Measurements from ENCODE around the gene BCAS3.
"Not testable (repeated sequence)": the region's sequence is repeated elsewhere in the genome, so short reads cannot be mapped to it uniquely, and the experiment has no call there.

BCAS3 gene

DNA sequence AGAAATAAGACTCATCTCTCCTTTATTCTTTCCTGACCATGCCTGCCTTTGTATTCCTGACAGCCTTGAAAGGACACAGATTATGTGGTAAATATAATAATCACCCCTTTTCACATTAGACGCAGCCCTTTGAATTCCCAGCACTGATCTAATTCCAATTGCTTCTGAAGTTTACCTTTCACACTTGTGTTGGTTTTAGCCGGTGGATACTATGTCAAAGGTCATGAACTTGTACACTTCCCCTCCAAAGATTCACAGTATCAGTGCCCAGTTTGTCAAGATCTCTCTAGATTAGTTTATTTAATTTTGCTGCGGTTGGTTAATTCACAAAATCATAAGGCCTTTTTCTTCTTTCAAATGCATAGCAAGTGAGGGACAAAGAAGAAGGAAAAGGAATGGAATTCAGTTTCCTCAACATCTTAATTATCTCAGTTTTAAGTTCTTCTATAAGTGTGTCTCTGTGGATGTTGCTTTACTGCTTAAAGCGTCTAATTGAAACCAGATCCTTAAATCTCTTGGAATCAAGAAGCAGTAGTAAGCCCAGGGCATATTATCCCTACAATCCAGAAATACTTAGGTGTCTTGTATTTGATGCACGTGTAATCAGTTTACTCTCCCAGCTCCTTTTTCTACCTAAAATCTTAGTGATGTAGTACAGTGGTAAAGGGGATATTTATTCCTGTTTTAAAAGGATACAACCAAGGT lies 547.7 kb downstream of the BCAS3 start:
- no peak for DNase-seq (ENCODE audit: low read depth)

GRCh38 chr17:61227866-61228265 lies 550.2 kb downstream of the BCAS3 start:
- DNase-seq (ENCODE audit: low read depth): no peak

DNA sequence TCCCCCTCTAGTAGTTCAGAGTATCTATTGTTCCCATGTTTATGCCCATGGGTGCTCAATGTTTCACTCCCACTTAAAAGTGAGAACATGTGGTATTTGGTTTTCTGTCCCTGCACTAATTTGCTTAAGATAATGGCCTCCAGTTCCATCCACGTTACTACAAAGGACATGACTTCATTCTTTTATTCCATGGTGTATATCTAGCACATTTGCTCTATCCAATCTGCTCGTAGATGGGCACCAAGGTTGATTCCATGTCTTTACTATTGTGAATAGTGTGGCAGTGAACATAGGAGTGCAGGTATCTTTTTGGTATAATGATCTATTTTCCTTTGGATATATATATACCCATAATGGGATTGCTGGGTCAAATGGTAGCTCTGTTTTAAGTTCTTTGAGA lies 552.8 kb downstream of the BCAS3 start:
- no peak for DNase-seq (ENCODE audit: low read depth)

DNA sequence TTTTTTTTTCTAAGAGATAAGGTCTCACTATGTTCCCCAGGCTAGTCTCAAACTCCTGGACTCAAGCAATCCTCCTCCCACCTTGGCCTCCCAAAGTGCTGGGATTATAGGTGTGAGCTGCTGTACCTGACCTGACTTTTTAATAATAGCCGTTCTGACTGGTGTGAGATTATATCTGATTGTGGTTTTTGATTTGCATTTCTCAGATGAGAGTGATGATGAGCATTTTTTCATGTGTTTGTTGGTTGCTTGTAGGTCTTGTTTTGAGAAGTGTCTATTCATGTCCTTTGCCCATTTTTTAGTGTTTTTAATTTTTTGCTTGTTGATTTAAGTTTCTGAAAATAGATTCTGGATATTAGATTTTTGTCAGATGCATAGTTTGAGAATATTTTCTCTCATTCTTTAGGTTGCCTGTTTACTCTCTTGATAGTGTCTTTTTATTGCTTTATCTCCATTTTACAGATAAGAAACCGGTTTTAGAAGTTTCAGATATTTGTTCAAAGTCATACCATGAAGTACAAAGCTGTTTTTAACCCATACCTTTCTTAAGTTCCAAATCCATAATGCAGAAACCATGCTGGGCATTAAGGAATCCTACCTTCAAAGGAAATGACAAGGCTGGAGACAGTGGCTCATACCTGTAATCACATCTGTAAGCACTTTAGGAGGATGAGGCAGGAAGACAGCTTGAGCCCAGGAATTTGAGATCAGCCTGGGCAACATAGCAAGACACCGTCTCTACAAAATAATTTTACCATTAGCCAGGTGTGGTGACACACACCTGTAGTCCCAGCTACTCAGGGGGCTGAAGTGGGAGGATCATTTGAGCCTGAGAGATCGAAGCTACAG lies 553.5 kb downstream of the BCAS3 start:
- no peak for DNase-seq (ENCODE audit: low read depth)

DNA sequence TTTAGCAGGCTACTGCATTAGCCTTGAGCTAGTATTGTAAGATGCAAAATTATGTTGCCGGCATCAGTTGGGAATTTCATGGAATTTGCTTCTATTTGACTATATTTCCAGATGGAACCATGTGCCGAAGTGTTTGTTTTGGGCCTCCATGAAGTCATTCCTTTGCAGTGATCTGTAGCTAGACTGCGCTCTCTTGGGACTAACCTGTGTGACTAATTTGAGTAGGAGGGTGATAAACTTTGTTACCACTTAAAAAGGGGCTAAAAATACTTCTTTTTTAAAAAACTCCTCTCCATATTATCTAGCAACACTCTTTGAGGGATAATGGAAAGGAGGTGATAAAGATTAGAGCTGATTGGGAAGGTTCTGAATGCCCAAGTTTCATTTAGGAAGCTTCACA lies 555.2 kb downstream of the BCAS3 start:
- no peak for DNase-seq (ENCODE audit: low read depth)

- no peak for DNase-seq (ENCODE audit: low read depth)
These were observed 556.5 kb downstream of the BCAS3 start for GRCh38 chr17:61233991-61234750.

DNA sequence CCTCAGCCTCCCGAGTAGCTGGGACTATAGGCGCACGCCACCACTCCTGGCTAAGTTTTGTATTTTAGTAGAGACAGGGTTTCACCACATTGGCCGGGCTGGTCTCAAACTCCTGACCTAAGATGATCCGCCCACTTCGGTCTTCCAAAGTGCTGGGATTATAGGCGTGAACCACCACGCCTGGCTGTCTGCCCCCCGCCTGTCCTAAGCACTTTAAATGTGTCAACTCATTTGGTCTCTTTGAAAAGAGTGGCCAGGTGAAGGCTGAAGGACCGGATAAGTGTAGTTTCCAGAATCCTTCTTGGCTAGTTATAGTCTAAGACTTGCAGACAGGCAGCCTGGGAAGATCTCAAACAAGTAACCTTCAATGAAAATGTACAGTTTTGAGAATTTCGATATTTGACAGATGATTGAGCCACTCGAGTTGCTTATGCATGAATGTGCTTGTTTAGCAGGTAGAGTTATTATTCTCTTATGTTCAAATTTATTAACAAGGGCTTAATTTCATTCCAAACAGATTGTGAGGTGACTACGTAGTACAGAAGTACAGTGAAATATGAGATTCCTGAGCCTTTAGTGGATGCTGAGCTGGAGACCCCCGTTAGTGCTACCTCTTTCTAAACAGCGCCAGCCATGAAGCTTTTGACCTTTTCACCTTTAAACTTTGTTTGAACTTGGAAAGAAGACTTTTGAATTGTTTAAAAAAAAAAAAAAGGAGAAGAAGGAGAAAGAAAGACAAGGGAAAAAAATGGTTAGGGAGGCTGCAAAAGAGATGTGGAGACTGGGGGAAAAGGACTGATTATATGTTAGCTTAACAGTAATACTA lies 557.6 kb downstream of the BCAS3 start:
- no peak for DNase-seq (ENCODE audit: low read depth)

DNA sequence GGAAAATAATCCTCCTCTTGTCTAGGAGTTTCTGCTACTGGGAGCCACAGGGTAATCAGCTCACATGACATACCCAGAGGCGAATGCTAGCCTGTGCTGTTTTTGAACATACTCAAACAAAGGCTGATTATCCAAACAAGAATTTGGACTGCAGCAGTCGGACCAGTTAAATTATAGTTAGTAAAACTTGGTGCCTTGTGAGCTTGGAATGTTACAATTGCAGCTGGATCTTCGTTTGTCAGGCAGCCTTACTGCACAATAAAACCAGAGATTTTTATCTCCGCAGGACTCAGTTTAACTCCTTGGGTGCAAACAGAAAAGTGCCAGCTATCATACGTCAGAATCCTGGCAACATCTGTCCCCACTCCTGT lies 558.2 kb downstream of the BCAS3 start:
- DNase-seq (ENCODE audit: low read depth): no peak

DNA sequence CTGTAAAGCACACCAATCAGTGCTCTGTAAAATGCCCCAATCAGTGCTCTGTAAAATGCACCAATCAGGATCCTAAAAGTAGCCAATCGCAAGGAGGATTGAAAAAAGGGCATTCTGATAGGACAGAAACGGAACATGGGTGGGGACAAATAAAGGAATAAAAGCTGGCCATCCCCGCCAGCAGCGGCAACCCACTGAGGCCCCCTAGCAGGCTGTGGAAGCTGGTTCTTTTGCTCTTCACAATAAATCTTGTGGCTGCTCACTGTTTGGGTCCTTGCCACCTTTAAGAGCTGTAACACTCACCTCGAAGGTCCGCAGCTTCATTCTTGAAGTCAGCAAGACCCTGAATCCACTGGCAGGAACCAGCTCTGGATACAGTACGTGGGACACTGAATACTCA lies 559.6 kb downstream of the BCAS3 start:
- no peak for DNase-seq (ENCODE audit: low read depth)

DNA sequence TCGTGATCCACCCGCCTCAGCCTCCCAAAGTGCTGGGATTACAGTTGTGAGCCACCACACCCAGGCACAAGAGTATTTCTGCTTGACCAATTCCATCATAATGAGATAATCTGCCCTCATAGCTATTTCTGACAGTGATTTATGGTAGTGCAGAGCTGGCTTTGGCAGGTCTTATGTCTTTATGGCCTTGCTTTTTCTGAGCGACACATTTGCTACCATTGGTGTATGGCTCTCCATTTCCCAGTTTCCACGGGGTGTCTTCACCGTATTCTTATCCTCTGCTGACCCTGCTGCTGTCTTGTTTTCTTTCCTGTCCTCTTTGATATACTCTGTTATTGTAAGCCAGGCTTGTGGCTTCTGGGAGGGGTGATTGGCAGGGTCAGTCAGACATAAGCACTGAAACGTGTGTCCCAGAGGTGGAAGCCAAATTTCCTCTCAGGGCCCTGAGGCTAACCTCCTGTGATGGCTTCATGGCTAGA lies 560.8 kb downstream of the BCAS3 start:
- no peak for DNase-seq (ENCODE audit: low read depth)

- no peak for DNase-seq (ENCODE audit: low read depth)
These were observed 561.7 kb downstream of the BCAS3 start for GRCh38 chr17:61239327-61239726.

DNA sequence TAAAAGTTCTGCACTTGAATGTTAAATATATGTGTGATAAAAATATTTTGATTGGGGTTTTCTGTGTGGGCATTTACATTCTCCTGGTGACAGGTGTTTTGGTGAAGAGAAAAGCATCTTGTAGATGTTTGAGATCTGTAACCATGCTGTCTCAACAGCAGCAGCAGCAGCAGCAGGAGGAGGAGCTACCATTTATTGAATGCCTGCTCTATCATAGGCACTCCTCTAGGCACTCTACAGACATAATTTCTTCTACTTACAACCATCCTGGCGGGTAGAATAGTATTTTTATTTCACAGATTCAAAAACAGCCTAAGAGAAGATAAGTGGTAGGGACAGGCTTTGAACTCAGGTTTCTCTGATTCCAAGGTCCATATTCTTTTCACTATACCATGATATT lies 562.3 kb downstream of the BCAS3 start:
- DNase-seq (ENCODE audit: low read depth): no peak

DNA sequence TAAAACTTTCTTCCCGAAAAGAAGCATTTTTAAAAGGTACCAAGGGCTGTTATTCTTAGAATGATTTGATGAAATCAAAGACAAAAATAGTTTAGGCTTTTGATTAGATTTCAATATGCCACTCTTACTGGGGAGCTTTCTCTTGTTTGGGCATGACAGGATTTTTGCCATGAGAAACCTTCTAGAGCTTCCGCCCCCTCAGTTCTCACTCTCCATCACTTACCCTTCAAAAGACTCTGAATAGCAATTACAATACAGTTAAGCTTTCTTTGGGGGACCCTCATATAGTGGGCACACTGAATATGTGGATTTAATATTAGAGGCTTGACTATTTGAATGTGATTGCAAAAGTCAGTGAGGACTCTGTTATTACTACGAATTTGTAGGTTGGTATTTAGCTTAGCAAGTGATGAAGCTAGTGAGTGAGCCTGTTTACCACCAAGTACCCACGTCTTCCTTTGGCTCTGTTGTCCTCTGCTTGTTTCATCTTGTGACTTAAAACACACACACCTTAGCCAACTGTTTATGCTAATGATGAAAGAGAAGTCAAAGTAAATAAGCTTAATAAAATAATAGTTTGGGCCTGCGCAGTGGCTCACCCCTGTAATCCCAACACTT lies 563.3 kb downstream of the BCAS3 start:
- DNase-seq (ENCODE audit: low read depth): no peak

DNA sequence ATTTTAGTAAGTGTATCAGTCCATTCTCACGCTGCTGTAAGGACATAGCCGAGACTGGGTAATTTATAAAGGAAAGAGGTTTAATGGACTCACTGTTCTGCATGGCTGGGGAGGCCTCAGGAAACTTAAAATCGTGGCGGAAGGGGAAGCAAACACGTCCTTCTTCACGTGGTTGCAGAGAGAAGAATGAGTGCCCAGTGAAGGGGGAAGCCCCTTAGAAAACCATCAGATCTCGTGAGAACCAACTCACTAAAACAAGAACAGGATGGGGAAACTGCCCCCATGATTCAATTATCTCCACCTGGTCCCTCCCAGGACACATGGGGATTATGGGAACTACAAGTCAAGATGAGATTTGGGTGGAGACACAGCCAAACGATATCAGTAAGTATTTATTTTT lies 567.3 kb downstream of the BCAS3 start:
- not testable (repeated sequence) for DNase-seq (ENCODE audit: low read depth)

DNA sequence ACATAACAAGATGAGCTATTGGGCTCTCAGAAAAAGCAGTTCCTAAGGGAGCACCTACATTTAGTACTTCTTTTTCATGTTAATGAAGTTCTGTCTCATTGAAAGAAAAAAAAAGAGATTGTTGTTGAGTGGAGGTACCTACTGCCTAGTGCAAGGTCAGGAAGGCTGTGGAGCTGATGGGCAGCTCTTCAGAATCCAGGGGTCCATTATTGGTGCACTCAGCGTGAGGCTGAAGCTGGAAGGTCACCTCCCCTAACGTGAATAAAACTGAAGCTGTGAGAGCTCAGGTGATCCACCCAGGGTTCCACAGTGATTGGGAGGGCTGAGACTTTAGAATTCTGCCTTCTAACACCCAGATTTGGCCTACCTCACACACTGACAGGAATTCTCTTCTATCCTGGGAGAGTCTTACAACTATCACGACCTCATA lies 568.1 kb downstream of the BCAS3 start:
- no peak for DNase-seq (ENCODE audit: low read depth)

DNA sequence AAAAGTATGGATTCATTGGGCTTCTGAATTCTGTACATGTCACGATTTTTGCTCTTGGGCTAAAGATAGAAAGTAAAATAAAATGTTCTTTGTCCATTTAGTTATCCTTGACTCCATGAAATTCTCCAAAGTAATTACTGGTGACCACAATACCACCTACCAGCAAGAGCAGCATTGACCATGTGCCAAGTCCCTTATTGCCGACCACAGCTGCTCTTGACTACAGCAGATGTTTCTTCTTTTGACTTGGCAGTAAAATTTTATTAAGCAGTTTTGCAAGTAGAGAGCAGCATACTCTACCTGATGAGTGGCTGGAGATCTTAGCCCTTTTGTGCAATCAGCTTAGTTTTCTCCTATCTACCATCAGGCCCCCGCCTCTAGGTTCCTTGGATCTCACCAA lies 569.8 kb downstream of the BCAS3 start:
- no peak for DNase-seq (ENCODE audit: low read depth)

- DNase-seq (ENCODE audit: low read depth): no peak
These were observed 570.7 kb downstream of the BCAS3 start for GRCh38 chr17:61248399-61248798.

DNA sequence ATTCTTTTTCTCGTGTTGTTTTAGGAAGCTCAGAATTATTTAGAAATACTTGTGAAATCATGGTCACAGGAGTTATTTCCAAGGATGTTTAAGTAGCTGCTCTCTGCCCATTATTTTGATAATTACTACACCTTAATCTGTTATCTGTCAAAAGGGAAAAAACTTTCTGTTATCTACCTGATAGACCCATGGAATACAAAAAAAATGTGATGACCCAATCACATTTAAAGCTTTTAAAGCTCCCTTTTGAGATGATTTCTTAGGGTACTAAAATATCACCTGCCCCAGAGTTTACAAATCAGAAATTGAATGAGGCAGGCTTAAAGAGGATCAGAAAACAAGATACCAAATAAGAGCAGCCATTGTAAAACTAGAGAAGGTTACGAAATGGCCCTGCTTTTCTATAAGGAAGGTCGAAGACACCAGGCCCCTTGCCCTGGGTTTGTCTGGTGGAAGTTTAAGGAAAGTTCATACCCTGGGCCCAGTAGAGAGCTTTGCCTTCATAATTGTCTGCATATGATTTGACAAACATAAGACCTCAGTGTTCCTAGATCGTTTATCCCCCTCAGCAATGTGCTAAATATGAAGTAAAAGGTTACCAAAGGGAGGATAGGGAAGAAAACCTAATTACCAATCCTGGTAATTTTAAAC lies 572.1 kb downstream of the BCAS3 start:
- DNase-seq (ENCODE audit: low read depth): no peak

DNA sequence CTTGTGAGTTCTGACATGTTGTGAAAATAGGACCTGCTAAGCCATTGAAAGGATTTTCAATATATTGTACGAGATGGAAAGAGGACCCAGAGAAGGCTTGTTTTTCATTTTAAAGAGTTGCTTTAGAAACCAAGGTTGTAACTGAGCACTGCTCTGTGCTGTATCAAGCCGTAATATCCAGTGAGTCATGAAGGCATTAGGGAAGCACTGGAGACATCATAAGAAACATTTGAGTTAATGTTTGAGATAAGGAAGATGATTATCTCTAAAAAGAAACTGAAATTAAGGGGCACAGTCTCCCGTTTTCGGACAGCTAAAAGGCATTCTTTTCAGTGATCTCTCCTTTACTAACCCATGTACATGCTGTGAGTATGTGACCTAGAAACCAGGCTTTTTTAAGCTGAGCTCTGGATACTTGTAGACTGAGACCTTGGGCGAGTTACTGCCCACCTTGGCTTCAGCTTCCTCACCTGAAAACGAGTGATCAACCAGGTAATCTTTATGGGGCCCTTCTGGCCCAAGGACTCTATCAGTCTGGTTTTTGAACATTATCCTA lies 572.8 kb downstream of the BCAS3 start:
- no peak for DNase-seq (ENCODE audit: low read depth)

All from activated gamma-delta T cell treated with anti-CD3 and anti-CD28 coated beads, Interleukin-2, amount 50 U/mL, for 16 hours (primary cell).